H1 (cell line): Measurements from ENCODE around the gene ITPKA. TPM values are rescaled to one million over a fixed set of nuclear protein-coding genes. Genes with fewer than 3 reads are reported as not detected.

Experiments
- CTCF ChIA-PET: fragments of 300-600 bp; sonication (Branson Sonifier 250); formaldehyde crosslinking; loops from one replicate; lab custom pipeline; 2021; ENCODE audit not compliant: partially characterized antibody; lab: Charles Lee
- POLR2A ChIA-PET: fragments of 300-600 bp; sonication (Branson Sonifier 250); formaldehyde crosslinking; loops from one replicate; lab custom pipeline; 2021; ENCODE audit warnings: inconsistent platforms; ENCODE audit not compliant: partially characterized antibody; lab: Charles Lee
- DNase-seq, 2 experiments: peaks; one replicate each; pipeline versions ENCODE4 v3.0.0 to v3.0.0-alpha.2; 2010 to 2022; ENCODE audit warnings: low spot score in 2 of 2, low read depth in 1 of 2, mixed read lengths in 1 of 2
- FAIRE-seq: peaks from 2 replicates; lab custom pipeline; 2011; peaks lifted over from hg19 to GRCh38; lab: Jason Lieb, UNC
- H2AFZ ChIP-seq: 2 replicates; pipeline ENCODE4 v1.8.1; 2012; ENCODE audit warnings: low read length, inconsistent platforms
- H2AK5ac ChIP-seq: 2 replicates; pipeline ENCODE4 v1.6.1; 2013; ENCODE audit warnings: low read depth, low read length
- H2BK120ac ChIP-seq: replicated peaks from 2 replicates; pipeline ENCODE3; 2013; ENCODE audit warnings: low read depth, low read length, inconsistent platforms
- H2BK12ac ChIP-seq: 2 replicates; pipeline ENCODE4 v1.6.1; 2013; ENCODE audit warnings: low read depth, low read length
- H2BK15ac ChIP-seq: 2 replicates; pipeline ENCODE4 v1.6.1; 2013; ENCODE audit warnings: low read length
- H2BK20ac ChIP-seq: 2 replicates; pipeline ENCODE4 v1.6.1; 2013; ENCODE audit warnings: low read length
- H2BK5ac ChIP-seq: 2 replicates; pipeline ENCODE4 v1.6.1; 2013; ENCODE audit warnings: low read depth, low read length
- H3K14ac ChIP-seq: 2 replicates; pipeline ENCODE4 v1.6.1; 2013; ENCODE audit warnings: inconsistent platforms; ENCODE audit not compliant: insufficient read length
- H3K18ac ChIP-seq: 2 replicates; pipeline ENCODE4 v1.6.1; 2013; ENCODE audit warnings: low read length; ENCODE audit errors: extremely low read depth
- H3K23ac ChIP-seq: 2 replicates; pipeline ENCODE4 v1.6.1; 2013; ENCODE audit warnings: inconsistent platforms; ENCODE audit not compliant: insufficient read length
- H3K23me2 ChIP-seq: 2 replicates; pipeline ENCODE4 v1.6.1; 2013; ENCODE audit warnings: low read depth, low read length
- H3K27ac ChIP-seq: 2 replicates; pipeline ENCODE4 v1.6.1; 2011; ENCODE audit warnings: low read depth, low read length, inconsistent platforms
- H3K27me3 ChIP-seq, 4 experiments: replicated peaks in 1 of 4; 1 replicate in 1 of 4; 2 replicates in 3 of 4; pipeline versions ENCODE4 v1.6.1 to v1.8.1; 2011 to 2013; ENCODE audit warnings: low read length in 3 of 4, mild to moderate bottlenecking in 3 of 4, inconsistent platforms in 2 of 4, mixed read lengths in 2 of 4, moderate library complexity in 1 of 4; ENCODE audit not compliant: control insufficient read depth in 3 of 4, insufficient read depth in 3 of 4; ENCODE audit errors: extremely low read depth in 1 of 4
- H3K36me3 ChIP-seq, 4 experiments: 2 replicates each; pipeline versions ENCODE4 v1.6.1 to v1.8.1; 2011 to 2013; ENCODE audit warnings: mild to moderate bottlenecking in 4 of 4, low read length in 3 of 4, moderate library complexity in 2 of 4, control low read depth in 1 of 4, inconsistent platforms in 1 of 4; ENCODE audit not compliant: insufficient read depth in 4 of 4, control insufficient read depth in 2 of 4
- H3K4ac ChIP-seq: replicated peaks from 2 replicates; pipeline ENCODE3; 2013; ENCODE audit warnings: low read length, low read depth, mixed read lengths, inconsistent platforms; ENCODE audit not compliant: insufficient read length
- H3K4me1 ChIP-seq, 4 experiments: replicated peaks in 1 of 4; 1 replicate in 1 of 4; 2 replicates in 3 of 4; pipeline versions ENCODE4 v1.6.1 to v1.8.1; 2011 to 2013; ENCODE audit warnings: low read length in 3 of 4, inconsistent platforms in 2 of 4, mixed read lengths in 1 of 4; ENCODE audit not compliant: insufficient read depth in 4 of 4, control insufficient read depth in 3 of 4
- H3K4me2 ChIP-seq, 2 experiments: 2 replicates each; pipeline versions ENCODE4 v1.6.1 to v1.8.1; 2011 to 2013; ENCODE audit warnings: low read depth in 2 of 2, low read length in 2 of 2, control low read depth in 1 of 2, inconsistent platforms in 1 of 2, mild to moderate bottlenecking in 1 of 2; ENCODE audit not compliant: insufficient read depth in 1 of 2
- H3K4me3 ChIP-seq, 4 experiments: fragments of 200-600, 300-600 bp in 1 of 4; sonication (generic), shearing (Covaris generic), sonication (Bioruptor Twin) in 1 of 4; 2 replicates each; pipeline versions ENCODE4 v1.5.1 to v1.8.1; 2011 to 2016; ENCODE audit warnings: low read length in 4 of 4, low read depth in 3 of 4, control low read depth in 2 of 4, inconsistent platforms in 2 of 4, mild to moderate bottlenecking in 2 of 4, mixed read lengths in 1 of 4, moderate library complexity in 1 of 4; ENCODE audit not compliant: insufficient read depth in 2 of 4; ENCODE audit errors: extremely low read depth in 1 of 4
- H3K56ac ChIP-seq: replicated peaks from 2 replicates; pipeline ENCODE3; 2013; ENCODE audit warnings: low read depth, mild to moderate bottlenecking, mixed read lengths, low read length, inconsistent platforms; ENCODE audit not compliant: insufficient read length
- H3K79me1 ChIP-seq: 2 replicates; pipeline ENCODE4 v1.6.1; 2013; ENCODE audit warnings: low read depth, low read length, control low read depth
- H3K79me2 ChIP-seq, 2 experiments: 2 replicates each; pipeline versions ENCODE4 v1.6.1 to v1.8.1; 2012 to 2013; ENCODE audit warnings: low read length in 2 of 2, mild to moderate bottlenecking in 2 of 2, inconsistent platforms in 1 of 2; ENCODE audit not compliant: insufficient read depth in 2 of 2, control insufficient read depth in 1 of 2
- H3K9ac ChIP-seq, 4 experiments: replicated peaks in 1 of 4; 1 replicate in 1 of 4; 2 replicates in 3 of 4; pipeline versions ENCODE4 v1.6.1 to v1.8.1; 2011 to 2013; ENCODE audit warnings: low read depth in 3 of 4, low read length in 3 of 4, control low read depth in 2 of 4, mild to moderate bottlenecking in 2 of 4, moderate library complexity in 2 of 4, inconsistent platforms in 1 of 4; ENCODE audit errors: extremely low read depth in 1 of 4
- H3K9me3 ChIP-seq, 2 experiments: 2 replicates each; pipeline versions ENCODE4 v1.6.1 to v1.8.1; 2012 to 2013; ENCODE audit warnings: mild to moderate bottlenecking in 2 of 2, moderate library complexity in 2 of 2, control low read depth in 1 of 2, inconsistent platforms in 1 of 2, low read depth in 1 of 2, low read length in 1 of 2, mixed read lengths in 1 of 2; ENCODE audit not compliant: insufficient read depth in 2 of 2
- H4K20me1 ChIP-seq, 2 experiments: replicated peaks in 1 of 2; 2 replicates each; pipeline versions ENCODE3 to v1.8.1; 2011 to 2013; ENCODE audit warnings: inconsistent platforms in 2 of 2, low read length in 2 of 2, mild to moderate bottlenecking in 1 of 2; ENCODE audit not compliant: insufficient read depth in 2 of 2, control insufficient read depth in 1 of 2
- H4K5ac ChIP-seq: 2 replicates; pipeline ENCODE4 v1.6.1; 2013; ENCODE audit warnings: low read length, low read depth, mixed read lengths, inconsistent platforms; ENCODE audit not compliant: insufficient read length
- H4K8ac ChIP-seq: 2 replicates; pipeline ENCODE4 v1.8.0; 2013; ENCODE audit warnings: mild to moderate bottlenecking, moderate library complexity, low read length, inconsistent platforms; ENCODE audit not compliant: insufficient read depth; ENCODE audit errors: extremely low read depth
- H4K91ac ChIP-seq: replicated peaks from 2 replicates; pipeline ENCODE3; 2013; ENCODE audit warnings: low read length, mixed read lengths, inconsistent platforms; ENCODE audit not compliant: insufficient read length
- ATF3 ChIP-seq: IDR thresholded peaks from 2 replicates; pipeline ENCODE4 v1.6.1; 2011; ENCODE audit warnings: low read depth, mild to moderate bottlenecking, low read length; ENCODE audit not compliant: insufficient read depth
- BACH1 ChIP-seq: IDR thresholded peaks from 2 replicates; pipeline ENCODE4 v1.6.1; 2012; ENCODE audit warnings: low read length, improper control_type of control experiment
- CBX8 ChIP-seq: fragments of 300-800, 300-1000 bp; sonication (generic); IDR thresholded peaks from 2 replicates; pipeline ENCODE4 v1.7.1; 2016; ENCODE audit warnings: low read depth, low read length, borderline replicate concordance
- CTBP2 ChIP-seq: IDR thresholded peaks from 2 replicates; pipeline ENCODE4 v1.7.0; 2011; ENCODE audit warnings: borderline replicate concordance, mild to moderate bottlenecking, moderate library complexity, mixed read lengths, low read length; ENCODE audit not compliant: insufficient read depth, insufficient read length
- E2F6 ChIP-seq: IDR thresholded peaks from 2 replicates; pipeline ENCODE4 v1.6.1; 2012; ENCODE audit warnings: inconsistent platforms
- PHF8 ChIP-seq: fragments of 200-600 bp; sonication (generic); conservative IDR thresholded peaks from 2 replicates; pipeline ENCODE4 v1.7.1; 2012; ENCODE audit warnings: low read depth, mild to moderate bottlenecking, inconsistent platforms, low read length, moderate library complexity
- RNF2 ChIP-seq: fragments of 200-900, 300-1000 bp; sonication (generic); IDR thresholded peaks from 2 replicates; pipeline ENCODE4 v1.7.1; 2016; ENCODE audit warnings: borderline replicate concordance, low read depth, mild to moderate bottlenecking, antibody characterized with exemption, low read length; ENCODE audit not compliant: poor library complexity, severe bottlenecking; ENCODE audit errors: missing control alignments
- SP2 ChIP-seq: IDR thresholded peaks from 2 replicates; pipeline ENCODE4 v1.6.1; 2012; ENCODE audit warnings: mild to moderate bottlenecking, low read length, inconsistent platforms
- SP4 ChIP-seq: IDR thresholded peaks from 2 replicates; pipeline ENCODE4 v1.6.1; 2012; ENCODE audit warnings: low read length, inconsistent platforms
- SRF ChIP-seq: IDR thresholded peaks from 2 replicates; pipeline ENCODE4 v1.6.1; 2011; ENCODE audit warnings: mild to moderate bottlenecking, low read depth, low read length, moderate library complexity
- TAF1 ChIP-seq: IDR thresholded peaks from 2 replicates; pipeline ENCODE4 v1.6.1; 2011; ENCODE audit warnings: mild to moderate bottlenecking, low read depth, low read length
- TCF12 ChIP-seq: IDR thresholded peaks from 2 replicates; pipeline ENCODE4 v1.6.1; 2011; ENCODE audit warnings: low read depth, mild to moderate bottlenecking, low read length
- WGBS, 2 experiments: shearing (Covaris generic) in 1 of 2; methylation state at CpG; one replicate each; pipeline versions ENCODE4 v1.1.6 to v1.1.7; 2013 to 2015; ENCODE audit warnings: low lambda C conversion rate in 2 of 2, mixed read lengths in 2 of 2, inconsistent platforms in 1 of 2, low coverage in 1 of 2, missing lambda C conversion rate in 1 of 2; ENCODE audit not compliant: insufficient replicate concordance in 2 of 2, insufficient coverage in 1 of 2, insufficient read length in 1 of 2; ENCODE audit errors: extremely low coverage in 1 of 2, missing lambda C conversion rate in 1 of 2; 5-methylcytosine and 5-hydroxymethylcytosine counted together
- polyA plus RNA-seq, 7 experiments: library from polyadenylated mRNA; depleted of rRNA in 3 of 7; stranded (reverse) in 5 of 7; unstranded in 2 of 7; fragments of >200 nt in 5 of 7; fragments of 200-250 nt in 2 of 7; gene quantifications; 1 replicate in 5 of 7; 2 replicates in 1 of 7; 4 replicates in 1 of 7; pipeline versions ENCODE4 v1.2.1 to v1.2.3, GENCODE V29; 2011 to 2013; ENCODE audit warnings: missing spikeins in 2 of 7, mixed read lengths in 2 of 7
- total RNA-seq: library from RNA; stranded (reverse); fragmentation: NEBNext Ultra II Directional; extraction: Animal tissue kit (Norgen Biotek cat#: 25700); gene quantifications from 2 replicates; pipeline ENCODE4 v1.2.1, GENCODE V29; 2021

ITPKA gene
- total and polyA plus RNA-seq, 2 of the 8 experiments (the other 6 are each of a cell fraction or from before 2014, with no cell fraction given), result 0.39 to 0.99 TPM

GRCh38 chr15:41507820-41508290 is 14.2 kb downstream of the ITPKA start:
- FAIRE-seq (no peak), DNase-seq (no peak)
- Histone ChIP-seq H2AFZ (no peak overlapping the region), H3K56ac (no peak overlapping the region), H2BK5ac (no peak overlapping the region), H2BK15ac (no peak overlapping the region), H3K14ac (no peak overlapping the region), H4K91ac (no peak overlapping the region), H3K4me1 (peaks cover 0 to 16% (median 10%) of the 10 kb centered on the region in 4 experiments; a peak in 5 of 7 replicates), H3K9me3 (no peaks in the 10 kb centered on the region), H2BK20ac (no peak overlapping the region), H2AK5ac (no peak overlapping the region), H2BK120ac (no peak overlapping the region), H3K18ac (no peak overlapping the region), H3K27ac (no peak overlapping the region), H2BK12ac (no peak overlapping the region), H4K8ac (no peak overlapping the region), H4K20me1 (peaks cover 0 to 13% of the 10 kb centered on the region in 2 experiments), H4K5ac (no peak overlapping the region), H3K79me2 (no peaks in the 10 kb centered on the region), H3K9ac (no peak overlapping the region), H3K36me3 (peaks cover 0 to 8% (median 0%) of the 10 kb centered on the region in 4 experiments; a peak in 1 of 8 replicates), H3K23me2 (peaks cover 7% of the 10 kb centered on the region; the same call in 1 of the 2 replicates), H3K27me3 (peaks cover 43 to 90% (median 81%) of the 10 kb centered on the region in 4 experiments), H3K4me2 (no peak overlapping the region), H3K4ac (no peak overlapping the region), H3K4me3 (no peak overlapping the region), H3K79me1 (no peaks in the 10 kb centered on the region), H3K23ac (no peak overlapping the region)
- WGBS, 2 experiments, result 83% methylated on average over 7 of the region's 7 CpGs; no CpG with 5 or more reads in 1 of the 2 experiments
- TF ChIP-seq E2F6, result no peak
- TF ChIP-seq PHF8, result no peak
- no peak for TF ChIP-seq TCF12
- no peak for TF ChIP-seq TAF1
- TF ChIP-seq CTBP2, result no peak
- TF ChIP-seq SRF, result no peak
- TF ChIP-seq SP2, result no peak
- no peak for TF ChIP-seq RNF2
- no peak for TF ChIP-seq CBX8
- TF ChIP-seq SP4, result no peak
- TF ChIP-seq ATF3, result no peak
- TF ChIP-seq BACH1, result no peak
- POLR2A ChIA-PET, result interaction anchor here (1.2 to 1.3 kb wide), 2 partner anchors 21 to 24 kb away, joined by 4 read pairs; no protein-coding TSS in a partner anchor
- CTCF ChIA-PET, result interaction anchor here (0.6 to 6.1 kb wide), 11 partner anchors 10 to 367 kb away, joined by 3 to 46 read pairs (median 4); no protein-coding TSS in a partner anchor
